ENCODE results near the gene MDGA2.

GRCh38 chr14:47259796-47260195 is 415.6 kb downstream of the MDGA2 start:
- TF ChIP-seq CTCF (IDR thresholded peaks at IDR 0.05; ENCODE audit: insufficient read depth, low read depth, low read length) (no peak), EZH2 (IDR thresholded peaks at IDR 0.05; ENCODE audit: insufficient read depth, low read length) (no peak)
